ENCODE data around the gene TMC7. TPM values are rescaled to one million over a fixed set of nuclear protein-coding genes. Genes with fewer than 3 reads are reported as not detected.
A peak's percentile ranks its signal among the peaks of the same experiment; 100 is the strongest.

Gene TMC7
- total and polyA plus RNA-seq, 2 of the 13 experiments (the other 11 are each of a cell fraction or from before 2014, with no cell fraction given): 1.2 to 5.1 TPM

DNA sequence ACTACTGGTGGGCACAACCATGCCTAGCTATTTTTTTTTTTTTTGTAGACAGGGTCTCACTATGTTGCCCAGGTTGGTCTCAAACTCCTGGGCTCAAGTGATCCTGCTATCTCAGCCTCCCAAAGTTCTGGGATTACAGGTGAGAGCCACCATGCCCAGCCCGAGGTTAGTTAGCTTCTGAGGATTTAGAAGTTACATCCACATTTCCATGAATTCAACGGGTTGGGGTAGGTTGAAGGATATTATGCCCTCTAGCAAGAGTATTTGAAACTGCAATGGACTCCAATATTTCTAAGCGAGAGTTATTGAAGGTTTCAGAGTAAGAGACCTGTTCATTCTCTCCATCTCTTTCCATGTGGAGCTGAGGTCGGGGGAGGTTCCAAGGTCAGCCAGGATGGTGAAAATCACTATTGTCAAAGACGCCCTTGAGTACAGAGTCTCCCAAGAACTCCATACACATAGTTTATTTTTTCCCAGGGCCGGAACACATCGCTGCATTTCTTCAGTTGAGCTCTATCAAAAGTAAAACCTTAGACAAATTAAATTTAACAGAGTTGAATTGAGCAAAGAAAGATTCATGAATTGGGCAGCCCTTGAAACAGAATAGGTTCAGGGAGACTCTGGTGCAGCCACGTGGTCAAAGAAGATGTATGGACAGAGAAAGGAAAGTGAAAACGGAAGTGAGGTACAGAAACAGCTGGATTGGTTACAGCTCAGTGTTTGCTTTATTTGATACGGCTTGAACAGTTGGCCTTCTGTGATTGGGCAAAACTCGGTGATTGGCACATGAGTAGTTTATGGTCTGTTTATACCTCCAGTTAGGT, 111.0 kb downstream of the TMC7 start (continued):
- TF ChIP-seq, protein P1, sequence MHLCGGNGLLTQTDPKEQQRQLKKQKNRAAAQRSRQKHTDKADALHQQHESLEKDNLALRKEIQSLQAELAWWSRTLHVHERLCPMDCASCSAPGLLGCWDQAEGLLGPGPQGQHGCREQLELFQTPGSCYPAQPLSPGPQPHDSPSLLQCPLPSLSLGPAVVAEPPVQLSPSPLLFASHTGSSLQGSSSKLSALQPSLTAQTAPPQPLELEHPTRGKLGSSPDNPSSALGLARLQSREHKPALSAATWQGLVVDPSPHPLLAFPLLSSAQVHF (CRISPR knock-in tag; IDR thresholded peaks at IDR 0.05): no peak
- TF ChIP-seq, protein P2, sequence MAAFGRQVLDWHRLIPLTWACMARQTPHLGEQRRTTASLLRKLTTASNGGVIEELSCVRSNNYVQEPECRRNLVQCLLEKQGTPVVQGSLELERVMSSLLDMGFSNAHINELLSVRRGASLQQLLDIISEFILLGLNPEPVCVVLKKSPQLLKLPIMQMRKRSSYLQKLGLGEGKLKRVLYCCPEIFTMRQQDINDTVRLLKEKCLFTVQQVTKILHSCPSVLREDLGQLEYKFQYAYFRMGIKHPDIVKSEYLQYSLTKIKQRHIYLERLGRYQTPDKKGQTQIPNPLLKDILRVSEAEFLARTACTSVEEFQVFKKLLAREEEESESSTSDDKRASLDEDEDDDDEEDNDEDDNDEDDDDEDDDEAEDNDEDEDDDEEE (CRISPR knock-in tag; IDR thresholded peaks at IDR 0.05): no peak
- no peak for TF ChIP-seq ZNF451 (CRISPR knock-in tag; IDR thresholded peaks at IDR 0.05)
- TF ChIP-seq ZNF253 (CRISPR knock-in tag; IDR thresholded peaks at IDR 0.05; ENCODE audit: borderline replicate concordance): no peak
- no peak; the same call in 1 of the 2 replicates for TF ChIP-seq TGIF2 (CRISPR knock-in tag; IDR thresholded peaks at IDR 0.05)
- TF ChIP-seq, protein P3, sequence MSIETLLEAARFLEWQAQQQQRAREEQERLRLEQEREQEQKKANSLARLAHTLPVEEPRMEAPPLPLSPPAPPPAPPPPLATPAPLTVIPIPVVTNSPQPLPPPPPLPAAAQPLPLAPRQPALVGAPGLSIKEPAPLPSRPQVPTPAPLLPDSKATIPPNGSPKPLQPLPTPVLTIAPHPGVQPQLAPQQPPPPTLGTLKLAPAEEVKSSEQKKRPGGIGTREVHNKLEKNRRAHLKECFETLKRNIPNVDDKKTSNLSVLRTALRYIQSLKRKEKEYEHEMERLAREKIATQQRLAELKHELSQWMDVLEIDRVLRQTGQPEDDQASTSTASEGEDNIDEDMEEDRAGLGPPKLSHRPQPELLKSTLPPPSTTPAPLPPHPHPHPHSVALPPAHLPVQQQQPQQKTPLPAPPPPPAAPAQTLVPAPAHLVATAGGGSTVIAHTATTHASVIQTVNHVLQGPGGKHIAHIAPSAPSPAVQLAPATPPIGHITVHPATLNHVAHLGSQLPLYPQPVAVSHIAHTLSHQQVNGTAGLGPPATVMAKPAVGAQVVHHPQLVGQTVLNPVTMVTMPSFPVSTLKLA (IDR thresholded peaks at IDR 0.05): peak; percentile 78
- no peak for TF ChIP-seq WIZ (CRISPR knock-in tag; IDR thresholded peaks at IDR 0.05)
- TF ChIP-seq, protein P4, sequence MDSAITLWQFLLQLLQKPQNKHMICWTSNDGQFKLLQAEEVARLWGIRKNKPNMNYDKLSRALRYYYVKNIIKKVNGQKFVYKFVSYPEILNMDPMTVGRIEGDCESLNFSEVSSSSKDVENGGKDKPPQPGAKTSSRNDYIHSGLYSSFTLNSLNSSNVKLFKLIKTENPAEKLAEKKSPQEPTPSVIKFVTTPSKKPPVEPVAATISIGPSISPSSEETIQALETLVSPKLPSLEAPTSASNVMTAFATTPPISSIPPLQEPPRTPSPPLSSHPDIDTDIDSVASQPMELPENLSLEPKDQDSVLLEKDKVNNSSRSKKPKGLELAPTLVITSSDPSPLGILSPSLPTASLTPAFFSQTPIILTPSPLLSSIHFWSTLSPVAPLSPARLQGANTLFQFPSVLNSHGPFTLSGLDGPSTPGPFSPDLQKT (CRISPR knock-in tag; IDR thresholded peaks at IDR 0.05; ENCODE audit: borderline replicate concordance): no peak
- TF ChIP-seq, protein P5, sequence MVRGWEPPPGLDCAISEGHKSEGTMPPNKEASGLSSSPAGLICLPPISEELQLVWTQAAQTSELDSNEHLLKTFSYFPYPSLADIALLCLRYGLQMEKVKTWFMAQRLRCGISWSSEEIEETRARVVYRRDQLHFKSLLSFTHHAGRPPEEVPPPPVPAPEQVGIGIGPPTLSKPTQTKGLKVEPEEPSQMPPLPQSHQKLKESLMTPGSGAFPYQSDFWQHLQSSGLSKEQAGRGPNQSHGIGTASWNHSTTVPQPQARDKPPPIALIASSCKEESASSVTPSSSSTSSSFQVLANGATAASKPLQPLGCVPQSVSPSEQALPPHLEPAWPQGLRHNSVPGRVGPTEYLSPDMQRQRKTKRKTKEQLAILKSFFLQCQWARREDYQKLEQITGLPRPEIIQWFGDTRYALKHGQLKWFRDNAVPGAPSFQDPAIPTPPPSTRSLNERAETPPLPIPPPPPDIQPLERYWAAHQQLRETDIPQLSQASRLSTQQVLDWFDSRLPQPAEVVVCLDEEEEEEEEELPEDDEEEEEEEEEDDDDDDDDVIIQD (CRISPR knock-in tag; IDR thresholded peaks at IDR 0.05; ENCODE audit: low read depth): peak; percentile 17; the same call in 1 of the 2 replicates
- TF ChIP-seq ZNF292 (CRISPR knock-in tag; IDR thresholded peaks at IDR 0.05; ENCODE audit: borderline replicate concordance, low read depth): no peak
- no peak for TF ChIP-seq NAIF1 (CRISPR knock-in tag; IDR thresholded peaks at IDR 0.05; ENCODE audit: borderline replicate concordance)
- TF ChIP-seq ARNTL (CRISPR knock-in tag; IDR thresholded peaks at IDR 0.05): 0 out of 2 replicates have a peak, but pooled peaks have one; percentile 38
- TF ChIP-seq ZNF24 (IDR thresholded peaks at IDR 0.05): no peak
- TF ChIP-seq CHD2 (IDR thresholded peaks at IDR 0.05; ENCODE audit: low read depth, low read length): no peak
- no peak for TF ChIP-seq ZNF891 (CRISPR knock-in tag; IDR thresholded peaks at IDR 0.05)
- no peak for TF ChIP-seq KLF9 (CRISPR knock-in tag; IDR thresholded peaks at IDR 0.05; ENCODE audit: low read depth)
- TF ChIP-seq ZNF432 (CRISPR knock-in tag; IDR thresholded peaks at IDR 0.05; ENCODE audit: borderline replicate concordance): no peak
- 0 out of 2 replicates have a peak, but pooled peaks have one; percentile 33 for TF ChIP-seq KDM4B (CRISPR knock-in tag; IDR thresholded peaks at IDR 0.05)
- TF ChIP-seq, protein P6, sequence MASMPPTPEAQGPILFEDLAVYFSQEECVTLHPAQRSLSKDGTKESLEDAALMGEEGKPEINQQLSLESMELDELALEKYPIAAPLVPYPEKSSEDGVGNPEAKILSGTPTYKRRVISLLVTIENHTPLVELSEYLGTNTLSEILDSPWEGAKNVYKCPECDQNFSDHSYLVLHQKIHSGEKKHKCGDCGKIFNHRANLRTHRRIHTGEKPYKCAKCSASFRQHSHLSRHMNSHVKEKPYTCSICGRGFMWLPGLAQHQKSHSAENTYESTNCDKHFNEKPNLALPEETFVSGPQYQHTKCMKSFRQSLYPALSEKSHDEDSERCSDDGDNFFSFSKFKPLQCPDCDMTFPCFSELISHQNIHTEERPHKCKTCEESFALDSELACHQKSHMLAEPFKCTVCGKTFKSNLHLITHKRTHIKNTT (CRISPR knock-in tag; IDR thresholded peaks at IDR 0.05): no peak
- TF ChIP-seq ZNF441 (CRISPR knock-in tag; IDR thresholded peaks at IDR 0.05; ENCODE audit: borderline replicate concordance): no peak
- no peak for TF ChIP-seq ZNF572 (CRISPR knock-in tag; IDR thresholded peaks at IDR 0.05)
- no peak for TF ChIP-seq MIXL1 (CRISPR knock-in tag; IDR thresholded peaks at IDR 0.05)
- no peak for TF ChIP-seq FOXC1 (CRISPR knock-in tag; IDR thresholded peaks at IDR 0.05; ENCODE audit: borderline replicate concordance)
